ENCODE data around the gene KRT9.
"Not testable (repeated sequence)": the region's sequence is repeated elsewhere in the genome, so short reads cannot be mapped to it uniquely, and the experiment has no call there.

Gene KRT9

GRCh38 chr17:41592601-41593305 is 20.9 kb upstream of the KRT9 start:
- Histone ChIP-seq H3K9me3 (no peaks in the 10 kb centered on the region), H3K27ac (no peak overlapping the region), H3K27me3 (no peaks in the 10 kb centered on the region), H3K36me3 (no peaks in the 10 kb centered on the region), H3K4me3 (ENCODE audit: low read depth in 1 of 2, low read length in 1 of 2) (no peak overlapping the region), H3K4me1 (ENCODE audit: control insufficient read depth in 1 of 2, insufficient read depth in 1 of 2, low read depth in 1 of 2, low read length in 1 of 2) (no peaks in the 10 kb centered on the region)
- TF ChIP-seq CTCF (IDR thresholded peaks at IDR 0.05): no peak

- H3K27ac ChIP-seq: no peak overlapping the region
Measured at GRCh38 chr17:41589301-41589700, 17.4 kb upstream of the KRT9 start.

GRCh38 chr17:41588126-41588810 is 16.4 kb upstream of the KRT9 start:
- TF ChIP-seq CTCF (IDR thresholded peaks at IDR 0.05): no peak
- Histone ChIP-seq H3K36me3 (no peaks in the 10 kb centered on the region), H3K27ac (no peak overlapping the region), H3K4me3 (ENCODE audit: low read depth in 1 of 2, low read length in 1 of 2) (no peak overlapping the region), H3K9me3 (no peaks in the 10 kb centered on the region), H3K27me3 (no peaks in the 10 kb centered on the region), H3K4me1 (ENCODE audit: control insufficient read depth in 1 of 2, insufficient read depth in 1 of 2, low read depth in 1 of 2, low read length in 1 of 2) (no peaks in the 10 kb centered on the region)

More at GRCh38 chr17:41589301-41589700, 17.4 kb upstream of the KRT9 start:
- no peak for TF ChIP-seq CTCF (IDR thresholded peaks at IDR 0.05)
- no peak overlapping the region for H3K4me3 ChIP-seq (ENCODE audit: low read depth in 1 of 2, low read length in 1 of 2)
- no peaks in the 10 kb centered on the region for H3K27me3 ChIP-seq
- H3K36me3 ChIP-seq: no peaks in the 10 kb centered on the region
- H3K9me3 ChIP-seq: no peaks in the 10 kb centered on the region
- H3K4me1 ChIP-seq (ENCODE audit: control insufficient read depth in 1 of 2, insufficient read depth in 1 of 2, low read depth in 1 of 2, low read length in 1 of 2): no peaks in the 10 kb centered on the region

- Histone ChIP-seq H3K27ac (no peak within 1 kb of the TSS), H3K9me3 (no peaks in the 10 kb centered on the region), H3K4me3 (ENCODE audit: low read depth in 1 of 2, low read length in 1 of 2) (no peak within 1 kb of the TSS), H3K36me3 (no peaks in the 10 kb centered on the region), H3K27me3 (no peaks in the 10 kb centered on the region), H3K4me1 (ENCODE audit: control insufficient read depth in 1 of 2, insufficient read depth in 1 of 2, low read depth in 1 of 2, low read length in 1 of 2) (no peaks in the 10 kb centered on the region)
- no peak for TF ChIP-seq CTCF (IDR thresholded peaks at IDR 0.05)
Measured at GRCh38 chr17:41586863-41587495, 15.1 kb upstream of the KRT9 start, which contains the start of gene KRT14. Gene KRT14 (minus strand): TSS chr17:41586895. CDS start chr17:41586834, 61 bp downstream.

- H3K4me3 ChIP-seq (ENCODE audit: low read depth in 1 of 2, low read length in 1 of 2): no peak overlapping the region
- H3K27me3 ChIP-seq: no peaks in the 10 kb centered on the region
Measured at GRCh38 chr17:41585301-41586056, 13.6 kb upstream of the KRT9 start.

GRCh38 chr17:41584331-41584927 is 12.6 kb upstream of the KRT9 start:
- not testable (repeated sequence) for H3K36me3 ChIP-seq; H3K27ac ChIP-seq; H3K9me3 ChIP-seq; H3K4me1 ChIP-seq (ENCODE audit: control insufficient read depth in 1 of 2, insufficient read depth in 1 of 2, low read depth in 1 of 2, low read length in 1 of 2); H3K27me3 ChIP-seq; H3K4me3 ChIP-seq (ENCODE audit: low read depth in 1 of 2, low read length in 1 of 2)

More at GRCh38 chr17:41585301-41586056, 13.6 kb upstream of the KRT9 start:
- TF ChIP-seq CTCF (IDR thresholded peaks at IDR 0.05): no peak
- Histone ChIP-seq H3K9me3 (no peaks in the 10 kb centered on the region), H3K27ac (no peak overlapping the region), H3K4me1 (ENCODE audit: control insufficient read depth in 1 of 2, insufficient read depth in 1 of 2, low read depth in 1 of 2, low read length in 1 of 2) (no peaks in the 10 kb centered on the region), H3K36me3 (no peaks in the 10 kb centered on the region)
